ENCODE measurements around the gene PROS1.
"Not testable (repeated sequence)": the region's sequence is repeated elsewhere in the genome, so short reads cannot be mapped to it uniquely, and the experiment has no call there.

The PROS1 gene

GRCh38 chr3:93969997-93970396 is 3.7 kb downstream of the PROS1 start:
- DNase-seq (ENCODE audit: low read depth) = no peak

GRCh38 chr3:93969443-93969842 is 4.3 kb downstream of the PROS1 start:
- DNase-seq (ENCODE audit: low read depth) = no peak

- not testable (repeated sequence) for DNase-seq (ENCODE audit: low read depth)
These were observed 8.6 kb downstream of the PROS1 start for GRCh38 chr3:93965106-93965505.

GRCh38 chr3:93962798-93963197 is 10.9 kb downstream of the PROS1 start:
- no peak for DNase-seq (ENCODE audit: low read depth)

DNA sequence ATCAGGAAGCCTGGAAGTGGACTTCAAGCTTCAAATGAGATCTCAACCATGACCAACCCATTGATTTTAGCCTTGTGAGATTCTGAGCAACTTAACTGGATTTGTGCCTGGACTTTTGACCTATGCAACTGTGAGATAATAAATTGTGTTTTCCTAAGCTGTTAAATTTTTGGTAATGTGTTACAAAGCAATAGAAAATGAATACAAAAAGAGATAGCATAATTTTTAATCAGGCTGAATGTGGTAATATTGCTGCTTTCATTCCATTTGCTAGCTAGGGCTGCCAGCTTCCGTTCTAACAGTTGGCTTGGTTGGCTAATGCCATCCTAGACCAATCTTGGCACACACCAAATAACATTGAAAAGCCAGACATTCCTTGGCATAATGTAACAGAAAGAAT is 12.2 kb downstream of the PROS1 start:
- DNase-seq (ENCODE audit: low read depth) = no peak

- no peak for DNase-seq (ENCODE audit: low read depth)
These were observed 12.7 kb downstream of the PROS1 start for GRCh38 chr3:93961026-93961425.

- not testable (repeated sequence) for DNase-seq (ENCODE audit: low read depth)
These were observed 23.7 kb downstream of the PROS1 start for GRCh38 chr3:93949958-93950357.

- not testable (repeated sequence) for DNase-seq (ENCODE audit: low read depth)
These were observed 36.2 kb downstream of the PROS1 start for GRCh38 chr3:93937485-93937884.

DNA sequence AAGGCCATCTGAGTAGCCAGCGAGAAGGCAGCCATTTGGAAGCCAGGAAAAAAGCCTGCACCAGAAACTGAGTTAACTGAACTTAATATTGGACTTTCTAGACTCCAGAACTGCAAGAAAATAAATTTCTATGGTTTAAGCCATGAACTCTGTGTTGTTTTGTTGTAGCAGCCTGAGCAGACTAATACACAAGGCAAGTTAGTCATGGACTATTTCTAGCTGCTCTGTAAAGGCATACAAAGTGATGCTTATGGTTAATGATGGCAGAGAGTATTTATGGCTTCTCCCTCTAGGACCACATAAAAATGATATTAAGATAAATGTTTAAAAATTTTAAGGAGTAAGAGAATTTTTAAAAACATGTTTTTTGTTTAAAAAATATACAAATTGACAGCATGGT is 37.1 kb downstream of the PROS1 start:
- no peak for DNase-seq (ENCODE audit: low read depth)

- DNase-seq (ENCODE audit: low read depth) = no peak
These were observed 39.2 kb downstream of the PROS1 start for GRCh38 chr3:93934366-93935046.

GRCh38 chr3:93931597-93932229 is 42.0 kb downstream of the PROS1 start:
- no peak for DNase-seq (ENCODE audit: low read depth)

- no peak for DNase-seq (ENCODE audit: low read depth)
These were observed 43.7 kb downstream of the PROS1 start for GRCh38 chr3:93930041-93930440.

DNA sequence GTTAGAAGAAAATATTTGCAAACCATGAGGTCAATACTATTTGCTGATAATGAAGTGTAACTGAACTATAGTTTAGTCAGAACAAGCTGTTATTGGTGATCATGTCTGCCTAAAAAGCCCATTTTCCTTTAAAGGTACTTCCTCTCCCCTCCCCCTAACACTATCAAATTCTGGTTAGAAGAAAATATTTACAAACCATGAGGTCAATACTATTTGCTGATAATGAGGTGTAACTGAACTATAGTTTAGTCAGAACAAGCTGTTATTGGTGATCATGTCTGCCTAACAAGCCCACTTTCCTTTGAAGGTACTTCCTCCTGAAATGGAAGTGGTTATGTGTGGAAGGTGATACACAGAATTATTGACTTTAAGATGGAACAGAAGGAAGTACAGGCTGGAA is 46.9 kb downstream of the PROS1 start:
- DNase-seq (ENCODE audit: low read depth) = no peak

GRCh38 chr3:93924491-93924890 is 49.2 kb downstream of the PROS1 start:
- DNase-seq (ENCODE audit: low read depth) = no peak

GRCh38 chr3:93923006-93923405 is 50.7 kb downstream of the PROS1 start:
- DNase-seq (ENCODE audit: low read depth) = no peak

- DNase-seq (ENCODE audit: low read depth) = not testable (repeated sequence)
These were observed 56.1 kb downstream of the PROS1 start for GRCh38 chr3:93917546-93918029.

GRCh38 chr3:93913623-93914022 is 60.1 kb downstream of the PROS1 start:
- DNase-seq (ENCODE audit: low read depth) = not testable (repeated sequence)

GRCh38 chr3:93911206-93911605 is 62.5 kb downstream of the PROS1 start:
- no peak for DNase-seq (ENCODE audit: low read depth)

DNA sequence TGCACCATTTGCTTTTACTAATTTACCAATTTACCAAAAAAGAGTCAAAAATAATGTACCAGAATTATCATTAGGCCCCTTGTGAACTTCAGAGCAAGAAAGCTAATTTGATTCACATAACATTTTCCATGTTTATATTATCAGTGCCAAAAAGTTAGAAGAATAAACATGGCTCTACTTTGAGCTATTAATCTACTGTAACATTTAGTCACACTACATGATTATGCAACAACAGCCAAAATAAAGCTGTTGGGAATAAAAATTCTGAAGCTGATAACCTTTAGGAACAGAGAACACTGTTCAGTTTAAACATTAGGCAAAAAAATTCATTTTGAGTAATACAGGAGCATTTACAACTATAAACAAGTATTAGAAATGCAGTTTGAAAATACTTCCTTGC is 63.6 kb downstream of the PROS1 start:
- no peak for DNase-seq (ENCODE audit: low read depth)

GRCh38 chr3:93907132-93907531 is 66.6 kb downstream of the PROS1 start:
- no peak for DNase-seq (ENCODE audit: low read depth)

GRCh38 chr3:93906245-93906644 is 67.5 kb downstream of the PROS1 start:
- no peak for DNase-seq (ENCODE audit: low read depth)

DNA sequence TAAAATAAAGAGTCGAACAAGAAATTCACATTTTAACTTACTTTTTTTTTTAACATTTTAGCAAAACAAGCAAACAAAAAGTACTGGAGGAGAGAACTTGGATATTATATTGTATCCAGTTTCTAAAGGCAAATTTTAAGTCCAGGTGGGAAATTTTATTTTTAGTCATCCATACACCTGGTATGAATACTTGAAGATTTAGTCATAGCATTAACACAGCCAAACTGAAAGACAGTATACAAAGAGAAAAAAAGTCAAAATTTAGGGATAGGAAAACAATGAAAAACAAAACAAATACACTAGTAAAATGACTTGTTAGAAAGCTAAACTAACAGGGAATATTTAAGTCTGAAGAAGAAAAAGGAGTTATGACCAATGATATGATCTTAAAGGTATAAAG is 69.1 kb downstream of the PROS1 start:
- no peak for DNase-seq (ENCODE audit: low read depth)

- DNase-seq (ENCODE audit: low read depth) = not testable (repeated sequence)
These were observed 95.3 kb downstream of the PROS1 start for GRCh38 chr3:93878250-93879017.
